Measurements from ENCODE around the gene TMEM240. TPM values are rescaled to one million over a fixed set of nuclear protein-coding genes. Genes with fewer than 3 reads are reported as not detected.
A peak's percentile ranks its signal among the peaks of the same experiment; 100 is the strongest.

The TMEM240 gene
- total and polyA plus RNA-seq, 9 of the 15 experiments (the other 6 are each of a cell fraction or from before 2014, with no cell fraction given): 0.24 to 2.0 (median 0.69) TPM; not detected in 5

GRCh38 chr1:1573843-1574720 is 33.7 kb upstream of the TMEM240 start (continued):
- TF ChIP-seq, protein P1, sequence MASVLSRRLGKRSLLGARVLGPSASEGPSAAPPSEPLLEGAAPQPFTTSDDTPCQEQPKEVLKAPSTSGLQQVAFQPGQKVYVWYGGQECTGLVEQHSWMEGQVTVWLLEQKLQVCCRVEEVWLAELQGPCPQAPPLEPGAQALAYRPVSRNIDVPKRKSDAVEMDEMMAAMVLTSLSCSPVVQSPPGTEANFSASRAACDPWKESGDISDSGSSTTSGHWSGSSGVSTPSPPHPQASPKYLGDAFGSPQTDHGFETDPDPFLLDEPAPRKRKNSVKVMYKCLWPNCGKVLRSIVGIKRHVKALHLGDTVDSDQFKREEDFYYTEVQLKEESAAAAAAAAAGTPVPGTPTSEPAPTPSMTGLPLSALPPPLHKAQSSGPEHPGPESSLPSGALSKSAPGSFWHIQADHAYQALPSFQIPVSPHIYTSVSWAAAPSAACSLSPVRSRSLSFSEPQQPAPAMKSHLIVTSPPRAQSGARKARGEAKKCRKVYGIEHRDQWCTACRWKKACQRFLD (CRISPR knock-in tag; IDR thresholded peaks at IDR 0.05): no peak; the same call in 1 of the 2 replicates
- TF ChIP-seq U2AF2 (optimal IDR thresholded peaks at IDR 0.05; ENCODE audit: low read depth, low read length) (no peak), MCM5 (IDR thresholded peaks at IDR 0.05; ENCODE audit: low read depth) (no peak), POLR2H (tag; IDR thresholded peaks at IDR 0.05; ENCODE audit: low read depth) (0 out of 2 replicates have a peak, but pooled peaks have one; percentile 31), ZNF830 (CRISPR knock-in tag; IDR thresholded peaks at IDR 0.05) (no peak), ATF4 (CRISPR knock-in tag; IDR thresholded peaks at IDR 0.05) (no peak), NFIX (CRISPR knock-in tag; IDR thresholded peaks at IDR 0.05; ENCODE audit: low read depth) (no peak), XRCC5 (IDR thresholded peaks at IDR 0.05; ENCODE audit: low read depth, low read length) (no peak), JUND (IDR thresholded peaks at IDR 0.05; ENCODE audit: borderline replicate concordance, low read depth, low read length) (peak; percentile 12; the same call in 1 of the 2 replicates), JUND (tag; IDR thresholded peaks at IDR 0.05; ENCODE audit: borderline replicate concordance, low read depth, low read length) (no peak), TEAD2 (tag; IDR thresholded peaks at IDR 0.05) (no peak), MTA3 (IDR thresholded peaks at IDR 0.05; ENCODE audit: borderline replicate concordance) (no peak; the same call in 1 of the 2 replicates), ZNF75A (CRISPR knock-in tag; IDR thresholded peaks at IDR 0.05) (no peak), MAFG (tag; conservative IDR thresholded peaks at IDR 0.05) (no peak), OTX1 (CRISPR knock-in tag; IDR thresholded peaks at IDR 0.05) (no peak), ETV1 (tag; conservative IDR thresholded peaks at IDR 0.05; ENCODE audit: low read depth) (peak; percentile 33), AFF1 (IDR thresholded peaks at IDR 0.05; ENCODE audit: low read depth in 1 of 2, partially characterized antibody in 2 of 2) (peak in 1 of 2 experiments; percentile 27), CHD4 (IDR thresholded peaks at IDR 0.05; ENCODE audit: insufficient read depth, insufficient replicate concordance, low read depth, low read length, poor library complexity, severe bottlenecking) (no peak), SIRT6 (IDR thresholded peaks at IDR 0.05; ENCODE audit: low read depth, low read length) (no peak)
- TF ChIP-seq, protein P2, sequence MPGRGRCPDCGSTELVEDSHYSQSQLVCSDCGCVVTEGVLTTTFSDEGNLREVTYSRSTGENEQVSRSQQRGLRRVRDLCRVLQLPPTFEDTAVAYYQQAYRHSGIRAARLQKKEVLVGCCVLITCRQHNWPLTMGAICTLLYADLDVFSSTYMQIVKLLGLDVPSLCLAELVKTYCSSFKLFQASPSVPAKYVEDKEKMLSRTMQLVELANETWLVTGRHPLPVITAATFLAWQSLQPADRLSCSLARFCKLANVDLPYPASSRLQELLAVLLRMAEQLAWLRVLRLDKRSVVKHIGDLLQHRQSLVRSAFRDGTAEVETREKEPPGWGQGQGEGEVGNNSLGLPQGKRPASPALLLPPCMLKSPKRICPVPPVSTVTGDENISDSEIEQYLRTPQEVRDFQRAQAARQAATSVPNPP (IDR thresholded peaks at IDR 0.05; ENCODE audit: borderline replicate concordance, insufficient read depth, insufficient read length): no peak
